Measurements from ENCODE around the gene MYBBP1A.

- TF ChIP-seq JUNB (IDR thresholded peaks at IDR 0.05) (no peak), ZSCAN20 (CRISPR knock-in tag; IDR thresholded peaks at IDR 0.05) (no peak), CTCF (IDR thresholded peaks at IDR 0.05) (no peak), POLR2A (IDR thresholded peaks at IDR 0.05; ENCODE audit: low read length) (no peak), MAX (IDR thresholded peaks at IDR 0.05) (no peak), MYC (IDR thresholded peaks at IDR 0.05; ENCODE audit: borderline replicate concordance, low read length) (no peak), NR3C1 (IDR thresholded peaks at IDR 0.05) (no peak), BHLHE40 (IDR thresholded peaks at IDR 0.05; ENCODE audit: low read depth, low read length) (no peak), FOSL2 (IDR thresholded peaks at IDR 0.05) (no peak), FOSL2 (CRISPR knock-in tag; IDR thresholded peaks at IDR 0.05) (no peak), KDM1A (IDR thresholded peaks at IDR 0.05; ENCODE audit: low read depth) (no peak)
- TF ChIP-seq, protein P1, sequence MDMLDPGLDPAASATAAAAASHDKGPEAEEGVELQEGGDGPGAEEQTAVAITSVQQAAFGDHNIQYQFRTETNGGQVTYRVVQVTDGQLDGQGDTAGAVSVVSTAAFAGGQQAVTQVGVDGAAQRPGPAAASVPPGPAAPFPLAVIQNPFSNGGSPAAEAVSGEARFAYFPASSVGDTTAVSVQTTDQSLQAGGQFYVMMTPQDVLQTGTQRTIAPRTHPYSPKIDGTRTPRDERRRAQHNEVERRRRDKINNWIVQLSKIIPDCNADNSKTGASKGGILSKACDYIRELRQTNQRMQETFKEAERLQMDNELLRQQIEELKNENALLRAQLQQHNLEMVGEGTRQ (IDR thresholded peaks at IDR 0.05), result no peak
Measured at GRCh38 chr17:4536259-4536741, 18.9 kb downstream of the MYBBP1A start.
